ENCODE measurements around the gene EML5. TPM values are rescaled to one million over a fixed set of nuclear protein-coding genes. Genes with fewer than 3 reads are reported as not detected.

The EML5 gene
- total RNA-seq, 1 experiment from 2014 or later, result 0.52 TPM

DNA sequence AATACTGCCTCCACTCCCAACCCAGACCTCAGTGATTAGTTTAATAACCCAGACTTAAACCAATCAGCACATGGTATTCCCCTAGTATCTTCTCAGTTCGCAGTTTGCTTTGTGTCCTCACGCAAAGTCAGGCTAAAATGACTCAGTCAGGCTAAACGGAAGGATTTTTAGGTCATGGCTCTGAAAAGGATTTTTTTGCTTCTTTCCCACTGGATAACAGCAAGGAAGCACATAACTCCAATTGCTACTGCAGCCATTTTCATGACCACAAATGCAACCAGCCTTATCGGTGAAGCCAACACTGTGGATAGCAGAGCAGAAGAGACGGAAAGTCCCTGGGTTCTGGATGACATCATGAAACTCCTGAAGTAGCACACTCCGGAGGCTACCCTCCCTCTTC lies 162.2 kb downstream of the EML5 start:
- BruUV-seq (replicated peaks), result no TSS peak
- no peaks in the 10 kb centered on the region for H3K36me3 Mint-ChIP-seq (ENCODE audit: insufficient read depth, unreplicated experiment)
- no peaks in the 10 kb centered on the region for H3K27me3 Mint-ChIP-seq (ENCODE audit: unreplicated experiment)
- H3K4me3 Mint-ChIP-seq (ENCODE audit: low read depth, unreplicated experiment), result no peak overlapping the region
- CTCF ChIA-PET, result interaction anchor here (0.7 kb wide), 1 partner anchor 11 kb away, joined by 6 read pairs; no protein-coding TSS in a partner anchor
- H3K4me1 Mint-ChIP-seq (ENCODE audit: low read depth, unreplicated experiment), result no peaks in the 10 kb centered on the region
- intact Hi-C loops (cut with micrococcal nuclease; ENCODE audit: unreplicated experiment), result no loop called here
- TF ChIP-seq, protein P1, sequence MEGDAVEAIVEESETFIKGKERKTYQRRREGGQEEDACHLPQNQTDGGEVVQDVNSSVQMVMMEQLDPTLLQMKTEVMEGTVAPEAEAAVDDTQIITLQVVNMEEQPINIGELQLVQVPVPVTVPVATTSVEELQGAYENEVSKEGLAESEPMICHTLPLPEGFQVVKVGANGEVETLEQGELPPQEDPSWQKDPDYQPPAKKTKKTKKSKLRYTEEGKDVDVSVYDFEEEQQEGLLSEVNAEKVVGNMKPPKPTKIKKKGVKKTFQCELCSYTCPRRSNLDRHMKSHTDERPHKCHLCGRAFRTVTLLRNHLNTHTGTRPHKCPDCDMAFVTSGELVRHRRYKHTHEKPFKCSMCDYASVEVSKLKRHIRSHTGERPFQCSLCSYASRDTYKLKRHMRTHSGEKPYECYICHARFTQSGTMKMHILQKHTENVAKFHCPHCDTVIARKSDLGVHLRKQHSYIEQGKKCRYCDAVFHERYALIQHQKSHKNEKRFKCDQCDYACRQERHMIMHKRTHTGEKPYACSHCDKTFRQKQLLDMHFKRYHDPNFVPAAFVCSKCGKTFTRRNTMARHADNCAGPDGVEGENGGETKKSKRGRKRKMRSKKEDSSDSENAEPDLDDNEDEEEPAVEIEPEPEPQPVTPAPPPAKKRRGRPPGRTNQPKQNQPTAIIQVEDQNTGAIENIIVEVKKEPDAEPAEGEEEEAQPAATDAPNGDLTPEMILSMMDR (IDR thresholded peaks at IDR 0.05; ENCODE audit: unreplicated experiment), result no peak
- no peaks in the 10 kb centered on the region for H3K9me3 Mint-ChIP-seq (ENCODE audit: low read depth, unreplicated experiment)
- no peak overlapping the region for H3K27ac Mint-ChIP-seq (ENCODE audit: unreplicated experiment)
- no peak for DNase-seq

DNA sequence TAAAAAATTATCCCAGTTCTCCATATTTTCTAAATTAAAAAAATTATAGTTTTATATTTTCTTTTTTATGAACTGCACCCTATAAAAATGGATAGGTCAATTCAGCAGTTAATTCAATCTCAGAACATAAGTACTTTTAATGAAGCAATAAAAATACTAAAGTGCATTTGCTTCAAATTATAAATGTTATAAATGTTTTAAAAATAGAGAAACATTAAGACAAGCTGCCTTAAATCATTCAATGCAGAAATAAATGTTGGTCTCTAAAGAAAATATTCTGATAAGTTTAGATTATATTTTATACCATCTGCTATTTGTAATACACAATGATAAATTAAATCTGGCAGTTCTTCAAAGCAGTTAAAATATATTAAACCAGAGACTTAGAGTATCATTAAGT lies 164.3 kb downstream of the EML5 start:
- CTCF ChIA-PET, result no interaction called here
- H3K4me3 Mint-ChIP-seq (ENCODE audit: low read depth, unreplicated experiment), result no peak overlapping the region
- DNase-seq, result no peak
- TF ChIP-seq, protein P1 (IDR thresholded peaks at IDR 0.05; ENCODE audit: unreplicated experiment), result no peak
- no peak overlapping the region for H3K27ac Mint-ChIP-seq (ENCODE audit: unreplicated experiment)
- H3K4me1 Mint-ChIP-seq (ENCODE audit: low read depth, unreplicated experiment), result no peaks in the 10 kb centered on the region
- H3K27me3 Mint-ChIP-seq (ENCODE audit: unreplicated experiment), result no peaks in the 10 kb centered on the region
- H3K36me3 Mint-ChIP-seq (ENCODE audit: insufficient read depth, unreplicated experiment), result no peaks in the 10 kb centered on the region
- no TSS peak for BruUV-seq (replicated peaks)
- intact Hi-C loops (cut with micrococcal nuclease; ENCODE audit: unreplicated experiment), result no loop called here
- no peaks in the 10 kb centered on the region for H3K9me3 Mint-ChIP-seq (ENCODE audit: low read depth, unreplicated experiment)

DNA sequence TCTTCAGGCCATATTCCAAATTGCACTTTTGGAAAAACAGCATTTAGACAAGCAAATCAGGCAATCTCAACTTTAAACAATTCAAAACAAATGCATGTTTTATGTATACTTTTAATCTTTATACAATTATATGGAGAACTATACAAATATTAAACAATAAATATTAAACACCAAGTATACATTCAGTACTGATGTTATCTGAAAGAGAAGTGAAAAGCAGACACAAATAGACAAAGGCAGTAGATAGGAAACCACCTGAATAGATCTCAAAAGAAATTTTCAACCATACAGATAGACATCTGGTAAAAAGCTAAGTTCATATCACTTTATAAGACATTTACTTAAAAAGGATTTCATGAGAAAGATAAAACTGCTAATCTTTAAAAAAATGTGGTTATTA lies 164.7 kb downstream of the EML5 start:
- TF ChIP-seq, protein P1 (IDR thresholded peaks at IDR 0.05; ENCODE audit: unreplicated experiment), result no peak
- no peaks in the 10 kb centered on the region for H3K27me3 Mint-ChIP-seq (ENCODE audit: unreplicated experiment)
- DNase-seq, result no peak
- no TSS peak for BruUV-seq (replicated peaks)
- no peaks in the 10 kb centered on the region for H3K4me1 Mint-ChIP-seq (ENCODE audit: low read depth, unreplicated experiment)
- H3K9me3 Mint-ChIP-seq (ENCODE audit: low read depth, unreplicated experiment), result no peaks in the 10 kb centered on the region
- H3K4me3 Mint-ChIP-seq (ENCODE audit: low read depth, unreplicated experiment), result no peak overlapping the region
- H3K27ac Mint-ChIP-seq (ENCODE audit: unreplicated experiment), result no peak overlapping the region
- peaks cover 3% of the 10 kb centered on the region for H3K36me3 Mint-ChIP-seq (ENCODE audit: insufficient read depth, unreplicated experiment)
- CTCF ChIA-PET, result no interaction called here
- intact Hi-C loops (cut with micrococcal nuclease; ENCODE audit: unreplicated experiment), result no loop called here

DNA sequence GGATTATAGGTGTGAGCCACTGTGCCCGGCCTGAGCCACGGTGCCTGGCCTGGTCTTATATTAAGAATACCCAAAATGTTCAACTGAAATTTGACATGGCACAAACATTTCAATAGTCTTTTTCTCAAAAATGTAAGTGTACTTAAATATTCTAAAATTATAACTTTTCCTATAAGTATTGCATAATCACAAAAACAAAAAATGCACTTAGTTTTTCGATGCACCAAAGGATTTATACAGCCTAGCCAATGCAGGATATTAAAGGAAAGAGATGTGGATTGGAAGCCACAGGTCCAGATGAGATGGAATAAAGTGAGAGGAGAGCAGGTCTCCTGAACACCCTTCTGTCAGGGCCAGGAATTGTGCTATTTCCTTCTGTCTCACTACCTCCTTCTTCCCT lies 167.1 kb downstream of the EML5 start:
- peaks cover 5% of the 10 kb centered on the region for H3K36me3 Mint-ChIP-seq (ENCODE audit: insufficient read depth, unreplicated experiment)
- no peaks in the 10 kb centered on the region for H3K9me3 Mint-ChIP-seq (ENCODE audit: low read depth, unreplicated experiment)
- H3K4me3 Mint-ChIP-seq (ENCODE audit: low read depth, unreplicated experiment), result no peak overlapping the region
- TF ChIP-seq, protein P1 (IDR thresholded peaks at IDR 0.05; ENCODE audit: unreplicated experiment), result no peak
- intact Hi-C loops (cut with micrococcal nuclease; ENCODE audit: unreplicated experiment), result no loop called here
- H3K27me3 Mint-ChIP-seq (ENCODE audit: unreplicated experiment), result no peaks in the 10 kb centered on the region
- H3K27ac Mint-ChIP-seq (ENCODE audit: unreplicated experiment), result no peak overlapping the region
- no peaks in the 10 kb centered on the region for H3K4me1 Mint-ChIP-seq (ENCODE audit: low read depth, unreplicated experiment)
- CTCF ChIA-PET, result no interaction called here
- no peak for DNase-seq
- no TSS peak for BruUV-seq (replicated peaks)

Data from Calu3 (cell line).